Astrocyte of the spinal cord (primary cell): ENCODE results near the gene FAR2.
A peak's percentile ranks its signal among the peaks of the same experiment; 100 is the strongest.
"Not testable (repeated sequence)": the region's sequence is repeated elsewhere in the genome, so short reads cannot be mapped to it uniquely, and the experiment has no call there.

Experiments used
- DNase-seq: peaks from one replicate; pipeline ENCODE4 v3.0.0; 2011; ENCODE audit warnings: low read depth, low spot score
- H3K4me3 ChIP-seq: 2 replicates; pipeline ENCODE4 v1.5.1; 2011; ENCODE audit warnings: low read depth, mild to moderate bottlenecking, low read length, moderate library complexity
- CTCF ChIP-seq: IDR thresholded peaks from 2 replicates; pipeline ENCODE4 v1.5.1; 2012; ENCODE audit warnings: low read depth, mild to moderate bottlenecking, low read length, inconsistent platforms
- in situ Hi-C: cut with HindIII; loops from 2 replicates; pipeline ENCODE4 v1.10.0; 2017; ENCODE audit warnings: low sequenced_read_pairs

The FAR2 gene

GRCh38 chr12:29116414-29116813 lies 32.7 kb upstream of the FAR2 start:
- DNase-seq = no peak
- TF ChIP-seq CTCF = no peak
- H3K4me3 ChIP-seq = no peak overlapping the region
- in situ Hi-C loops = no loop called here

GRCh38 chr12:29131539-29131938 lies 17.5 kb upstream of the FAR2 start:
- in situ Hi-C loops = no loop called here
- DNase-seq = peak; percentile 42
- no peak overlapping the region for H3K4me3 ChIP-seq
- no peak for TF ChIP-seq CTCF

GRCh38 chr12:29132316-29132715 lies 16.8 kb upstream of the FAR2 start:
- no peak for TF ChIP-seq CTCF
- H3K4me3 ChIP-seq = no peak overlapping the region
- in situ Hi-C loops = no loop called here
- DNase-seq = no peak

GRCh38 chr12:29133181-29133580 lies 15.9 kb upstream of the FAR2 start:
- in situ Hi-C loops = no loop called here
- no peak for DNase-seq
- no peak overlapping the region for H3K4me3 ChIP-seq
- TF ChIP-seq CTCF = no peak

- no peak for TF ChIP-seq CTCF
- no peak for DNase-seq
- in situ Hi-C loops = no loop called here
Observed at GRCh38 chr12:29133680-29134079, 15.4 kb upstream of the FAR2 start.

GRCh38 chr12:29138256-29138655 lies 10.8 kb upstream of the FAR2 start:
- DNase-seq, in situ Hi-C loops, H3K4me3 ChIP-seq: not testable (repeated sequence)

More at GRCh38 chr12:29133680-29134079, 15.4 kb upstream of the FAR2 start:
- H3K4me3 ChIP-seq = no peak overlapping the region

- DNase-seq, H3K4me3 ChIP-seq, in situ Hi-C loops: not testable (repeated sequence)
Observed at GRCh38 chr12:29138855-29139254, 10.2 kb upstream of the FAR2 start.
